Muscle layer of duodenum (tissue), 2 donors: Measurements from ENCODE around the gene SLC41A3.

ENCODE experiments used
- H3K27ac ChIP-seq: one replicate; pipeline ENCODE4 v1.7.0; 2013; ENCODE audit warnings: mild to moderate bottlenecking, low read length
- H3K27me3 ChIP-seq: one replicate; pipeline ENCODE4 v1.7.0; 2013; ENCODE audit warnings: low read depth, mild to moderate bottlenecking, control low read depth, low read length
- H3K36me3 ChIP-seq, 2 donors: one replicate each; pipeline ENCODE4 v1.7.0; 2013; ENCODE audit warnings: low read length in 2 of 2, control low read depth in 1 of 2, mild to moderate bottlenecking in 1 of 2; ENCODE audit not compliant: insufficient read depth in 2 of 2, control insufficient read depth in 1 of 2
- H3K4me1 ChIP-seq, 2 donors: one replicate each; pipeline ENCODE4 v1.7.0; 2013; ENCODE audit warnings: low read length in 2 of 2, mild to moderate bottlenecking in 2 of 2, control low read depth in 1 of 2, moderate library complexity in 1 of 2; ENCODE audit not compliant: insufficient read depth in 2 of 2, control insufficient read depth in 1 of 2
- H3K4me3 ChIP-seq, 2 donors: one replicate each; pipeline ENCODE4 v1.7.0; 2013; ENCODE audit warnings: low read length in 2 of 2, low read depth in 1 of 2, mild to moderate bottlenecking in 1 of 2
- H3K9me3 ChIP-seq, 2 donors: one replicate each; pipeline ENCODE4 v1.7.0; 2013; ENCODE audit warnings: low read length in 2 of 2, control low read depth in 1 of 2, mild to moderate bottlenecking in 1 of 2; ENCODE audit not compliant: control insufficient read depth in 1 of 2
- donor health status: healthy.

The SLC41A3 gene

DNA sequence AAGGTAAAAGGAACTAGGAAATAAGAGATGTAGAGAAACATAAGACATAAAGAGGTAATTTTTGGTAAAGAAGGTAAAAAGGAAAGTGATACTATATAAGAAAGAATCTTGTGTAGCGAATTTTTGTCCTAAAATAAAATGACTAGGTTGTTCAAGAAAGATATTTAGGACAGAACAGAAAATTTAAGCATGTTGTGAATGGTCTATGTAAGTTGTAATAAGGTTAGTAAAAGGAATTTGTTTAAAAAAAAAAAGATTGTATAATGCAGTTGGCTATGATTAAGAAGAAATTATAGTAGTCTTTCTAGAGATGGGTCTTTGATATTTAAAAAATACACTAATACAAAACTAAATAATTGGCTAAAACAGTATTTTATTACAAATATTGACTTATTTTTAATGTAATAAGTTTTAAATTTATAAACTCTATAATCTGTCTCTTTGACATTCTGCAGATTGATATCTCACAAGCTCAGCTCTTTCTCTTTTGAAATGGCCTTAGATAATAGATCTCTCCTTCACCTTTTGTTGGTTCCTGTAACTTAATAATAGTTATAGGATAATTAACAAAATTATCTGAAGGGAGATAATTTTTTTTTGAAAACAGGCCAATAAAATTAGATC is 3.7 kb upstream of the SLC41A3 start:
- Histone ChIP-seq H3K9me3 (no peaks in the 10 kb centered on the region), H3K4me3 (no peak overlapping the region), H3K36me3 (no peaks in the 10 kb centered on the region), H3K27ac (no peak overlapping the region), H3K4me1 (peaks cover 0 to 11% of the 10 kb centered on the region in 2 donors), H3K27me3 (no peaks in the 10 kb centered on the region)

- Histone ChIP-seq H3K27ac (no peak overlapping the region), H3K9me3 (no peaks in the 10 kb centered on the region), H3K27me3 (no peaks in the 10 kb centered on the region), H3K4me3 (no peak overlapping the region), H3K36me3 (no peaks in the 10 kb centered on the region), H3K4me1 (peaks cover 0 to 12% of the 10 kb centered on the region in 2 donors)
Observed at GRCh38 chr3:126085841-126086240, 1.9 kb upstream of the SLC41A3 start.

- peaks cover 0 to 12% of the 10 kb centered on the region in 2 donors for H3K4me1 ChIP-seq
- no peaks in the 10 kb centered on the region for H3K36me3 ChIP-seq
- no peaks in the 10 kb centered on the region for H3K9me3 ChIP-seq
- H3K4me3 ChIP-seq: no peak overlapping the region
- no peak overlapping the region for H3K27ac ChIP-seq
- no peaks in the 10 kb centered on the region for H3K27me3 ChIP-seq
Observed at GRCh38 chr3:126085276-126085675, 1.4 kb upstream of the SLC41A3 start.

- H3K4me3 ChIP-seq: peak overlapping the region; percentile 73 to 74
- no peaks in the 10 kb centered on the region for H3K9me3 ChIP-seq
- H3K27ac ChIP-seq: peak overlapping the region; percentile 67
- H3K4me1 ChIP-seq: peaks cover 0 to 12% of the 10 kb centered on the region in 2 donors
- no peaks in the 10 kb centered on the region for H3K27me3 ChIP-seq
- no peaks in the 10 kb centered on the region for H3K36me3 ChIP-seq
Observed at GRCh38 chr3:126084768-126085180, 850 bp upstream of the SLC41A3 start.

- Histone ChIP-seq H3K4me3 (peak overlapping the region; percentile 73 to 74), H3K36me3 (no peaks in the 10 kb centered on the region), H3K9me3 (no peaks in the 10 kb centered on the region), H3K27ac (peak overlapping the region; percentile 16), H3K27me3 (no peaks in the 10 kb centered on the region), H3K4me1 (peaks cover 0 to 12% of the 10 kb centered on the region in 2 donors)
Observed at GRCh38 chr3:126083511-126083912, 412 bp downstream of the SLC41A3 start.

DNA sequence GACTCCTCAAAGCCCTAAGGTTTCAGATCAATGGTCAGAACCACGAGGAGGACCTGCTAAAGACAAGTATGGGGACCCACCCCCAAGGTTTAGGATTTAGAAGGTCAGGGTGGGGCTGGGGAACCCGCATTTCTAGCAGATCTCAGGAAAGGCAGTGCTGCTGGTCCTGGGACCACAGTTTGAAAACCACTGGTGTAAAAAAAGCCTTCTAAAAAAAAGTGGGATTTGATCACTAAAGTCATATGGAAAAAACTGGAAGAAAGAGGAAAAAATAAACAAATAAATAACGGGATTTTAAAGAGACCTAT is 832 bp downstream of the SLC41A3 start:
- H3K27me3 ChIP-seq: no peaks in the 10 kb centered on the region
- H3K27ac ChIP-seq: peak overlapping the region; percentile 16
- H3K4me3 ChIP-seq: peak overlapping the region; percentile 73 to 74
- peaks cover 0 to 12% of the 10 kb centered on the region in 2 donors for H3K4me1 ChIP-seq
- H3K9me3 ChIP-seq: no peaks in the 10 kb centered on the region
- H3K36me3 ChIP-seq: no peaks in the 10 kb centered on the region

DNA sequence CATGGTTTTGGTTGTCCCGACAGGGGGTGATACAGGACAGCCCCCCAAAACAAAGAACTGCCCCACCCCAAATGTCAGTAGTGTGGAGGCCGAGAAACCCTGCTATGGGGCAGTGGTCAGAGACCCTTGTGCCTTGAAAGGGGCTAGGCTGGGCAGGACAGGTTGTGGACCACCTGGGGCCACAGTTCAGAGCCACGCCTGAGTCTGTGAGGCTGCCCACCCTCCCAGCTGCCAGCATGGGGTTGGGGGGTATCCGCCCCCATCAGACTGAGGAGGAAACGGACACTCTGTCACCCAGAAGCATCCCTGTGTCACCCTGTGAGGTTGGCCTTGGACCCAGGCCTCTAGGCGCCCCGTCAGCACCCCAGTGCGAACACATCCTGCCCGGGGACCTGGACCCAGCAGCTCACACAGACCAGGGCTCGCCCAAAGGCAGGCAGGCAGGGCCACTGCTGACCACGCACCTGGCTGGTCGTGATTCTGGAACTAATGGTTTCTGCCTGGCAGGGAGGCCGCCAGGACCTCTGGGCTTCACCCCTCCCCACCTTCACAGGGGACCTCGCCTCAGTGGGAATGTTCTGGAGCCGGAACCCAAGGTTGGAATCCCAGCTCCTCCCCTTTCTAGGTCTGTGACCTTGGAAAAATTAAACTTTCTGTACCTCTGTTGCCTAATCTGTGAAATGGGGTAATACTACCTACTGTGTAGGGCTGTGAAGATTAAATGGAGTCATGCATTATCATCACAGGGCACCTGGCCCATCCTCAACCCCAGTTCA is 1.4 kb downstream of the SLC41A3 start:
- Histone ChIP-seq H3K4me3 (peak overlapping the region; percentile 73 to 74), H3K36me3 (peaks cover 0 to 1% of the 10 kb centered on the region in 2 donors), H3K27ac (no peak overlapping the region), H3K4me1 (peaks cover 0 to 12% of the 10 kb centered on the region in 2 donors), H3K9me3 (no peaks in the 10 kb centered on the region), H3K27me3 (no peaks in the 10 kb centered on the region)

GRCh38 chr3:126081618-126082361 is 2.1 kb downstream of the SLC41A3 start:
- Histone ChIP-seq H3K4me3 (no peak overlapping the region), H3K27me3 (no peaks in the 10 kb centered on the region), H3K27ac (no peak overlapping the region), H3K4me1 (peaks cover 0 to 12% of the 10 kb centered on the region in 2 donors), H3K36me3 (peaks cover 0 to 3% of the 10 kb centered on the region in 2 donors), H3K9me3 (no peaks in the 10 kb centered on the region)

GRCh38 chr3:126080970-126081369 is 3.0 kb downstream of the SLC41A3 start:
- H3K4me1 ChIP-seq: peaks cover 0 to 12% of the 10 kb centered on the region in 2 donors
- H3K36me3 ChIP-seq: peaks cover 0 to 3% of the 10 kb centered on the region in 2 donors
- H3K27ac ChIP-seq: no peak overlapping the region
- no peaks in the 10 kb centered on the region for H3K9me3 ChIP-seq
- no peak overlapping the region for H3K4me3 ChIP-seq
- no peaks in the 10 kb centered on the region for H3K27me3 ChIP-seq

- Histone ChIP-seq H3K9me3 (peaks cover 0 to 2% of the 10 kb centered on the region in 2 donors), H3K36me3 (peaks cover 0 to 6% of the 10 kb centered on the region in 2 donors), H3K4me1 (peaks cover 0 to 6% of the 10 kb centered on the region in 2 donors)
Observed at GRCh38 chr3:126078866-126079265, 5.1 kb downstream of the SLC41A3 start.

GRCh38 chr3:126077754-126078153 is 6.2 kb downstream of the SLC41A3 start:
- Histone ChIP-seq H3K27ac (no peak overlapping the region), H3K4me1 (peaks cover 0 to 2% of the 10 kb centered on the region in 2 donors), H3K27me3 (no peaks in the 10 kb centered on the region), H3K36me3 (peaks cover 0 to 11% of the 10 kb centered on the region in 2 donors), H3K9me3 (peaks cover 0 to 6% of the 10 kb centered on the region in 2 donors), H3K4me3 (no peak overlapping the region)

More at GRCh38 chr3:126078866-126079265, 5.1 kb downstream of the SLC41A3 start:
- Histone ChIP-seq H3K27ac (no peak overlapping the region), H3K27me3 (no peaks in the 10 kb centered on the region), H3K4me3 (no peak overlapping the region)
